NCI-H748 (cell line): Measurements from ENCODE around the gene PSAPL1.
"Not testable (repeated sequence)": the region's sequence is repeated elsewhere in the genome, so short reads cannot be mapped to it uniquely, and the experiment has no call there.

Source experiments
- DNase-seq: peaks from one replicate; lab custom pipeline; 2025; ENCODE audit not compliant: unreplicated experiment; lab: John Stamatoyannopoulos, UW

PSAPL1 gene

DNA sequence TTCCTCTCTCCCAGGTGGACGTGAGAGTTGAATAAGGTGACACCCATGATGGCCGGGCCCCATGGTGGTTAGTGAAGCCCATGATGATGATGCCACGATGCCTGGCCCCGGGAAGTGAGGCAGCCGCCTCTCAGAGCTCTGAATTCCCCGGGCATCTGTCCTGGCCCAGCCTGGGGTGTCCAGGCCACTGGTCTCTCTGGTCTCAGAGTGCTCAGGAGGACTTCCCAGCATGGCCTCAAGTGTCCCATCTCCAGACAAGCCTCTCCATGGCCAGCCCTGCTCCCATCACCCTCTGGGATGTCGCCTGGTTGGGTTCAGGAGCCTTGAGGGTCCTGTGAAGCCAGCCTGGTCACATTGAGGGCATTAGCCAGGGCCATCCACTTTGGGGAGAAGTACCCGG is 24.7 kb upstream of the PSAPL1 start:
- no peak for DNase-seq

DNA sequence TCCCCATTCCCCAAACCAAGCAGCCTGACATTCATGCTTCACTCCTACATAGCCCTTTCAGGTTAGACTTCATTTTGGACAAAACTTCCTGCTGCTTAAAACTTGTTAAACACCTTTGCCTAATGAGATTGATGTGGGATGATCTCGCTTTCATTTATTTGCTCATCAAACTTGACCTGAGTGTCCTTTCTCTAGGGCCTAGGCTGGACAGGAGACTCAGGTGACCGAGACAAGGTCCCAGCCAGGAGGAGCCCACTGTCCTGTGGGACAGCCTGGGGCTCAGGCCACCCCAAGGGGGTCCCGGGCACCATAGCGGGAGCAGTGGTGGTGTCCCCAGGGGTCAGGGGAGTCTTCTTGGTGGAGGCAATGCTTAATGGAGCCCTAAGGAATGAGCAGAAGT is 23.7 kb upstream of the PSAPL1 start:
- no peak for DNase-seq

DNA sequence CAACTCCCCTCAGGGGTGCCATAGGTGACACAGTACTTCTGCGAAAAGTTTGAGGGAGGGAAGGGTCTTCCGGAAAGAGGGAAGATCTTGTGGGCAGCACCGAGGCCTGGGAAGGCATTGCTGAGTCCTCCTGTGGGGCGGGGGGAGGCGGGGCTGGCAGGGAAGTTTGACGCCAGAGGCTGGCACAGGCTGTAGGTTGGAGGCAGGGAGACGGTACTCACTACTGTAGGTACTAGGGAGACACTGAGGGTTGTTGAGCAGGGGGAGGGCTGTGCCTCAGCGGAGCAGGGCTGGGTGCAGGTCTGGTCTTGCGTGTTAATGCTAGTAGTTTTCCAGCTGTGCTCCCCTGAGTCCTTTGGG is 23.3 kb upstream of the PSAPL1 start:
- no peak for DNase-seq

DNA sequence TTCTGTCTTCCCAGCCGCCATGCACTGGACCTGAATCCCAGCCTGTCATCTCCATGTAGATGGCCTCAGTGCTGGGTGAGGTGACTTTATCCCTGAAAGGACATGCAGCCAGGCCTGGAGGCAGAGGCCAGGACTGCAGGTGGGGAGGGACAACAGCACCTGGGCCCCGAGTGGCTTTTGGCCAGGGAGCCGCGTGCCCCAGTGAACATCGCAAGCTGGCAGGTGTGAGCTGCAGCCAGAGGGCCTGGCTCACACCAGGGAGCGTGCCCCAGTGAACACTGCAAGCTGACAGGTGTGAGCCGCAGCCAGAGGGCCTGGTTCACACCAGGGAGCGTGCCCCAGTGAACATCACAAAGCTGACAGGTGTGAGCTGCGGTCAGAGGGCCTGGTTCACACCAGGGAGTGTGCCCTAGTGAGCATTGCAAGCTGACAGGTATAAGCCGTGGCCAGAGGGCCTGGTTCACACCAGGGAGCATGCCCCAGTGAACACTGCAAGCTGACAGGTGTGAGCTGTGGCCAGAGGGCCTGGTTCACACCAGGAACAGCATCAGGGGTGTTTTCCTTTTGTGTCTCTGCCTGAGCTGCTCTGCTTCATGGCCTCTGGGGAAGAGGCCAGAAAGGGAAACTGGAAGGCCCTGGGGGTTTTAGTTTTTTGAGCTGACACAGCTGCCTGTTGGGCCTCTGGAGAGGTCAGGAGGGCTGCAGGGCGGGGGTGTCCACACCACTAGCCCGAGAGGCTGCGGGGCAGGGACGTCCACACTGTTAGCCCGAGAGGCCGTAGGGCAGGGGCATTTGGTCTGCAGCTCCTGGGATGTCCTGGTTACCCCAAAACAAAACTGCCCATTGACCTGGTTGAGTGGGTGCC is 22.7 kb upstream of the PSAPL1 start:
- DNase-seq, result peak; percentile 8

DNA sequence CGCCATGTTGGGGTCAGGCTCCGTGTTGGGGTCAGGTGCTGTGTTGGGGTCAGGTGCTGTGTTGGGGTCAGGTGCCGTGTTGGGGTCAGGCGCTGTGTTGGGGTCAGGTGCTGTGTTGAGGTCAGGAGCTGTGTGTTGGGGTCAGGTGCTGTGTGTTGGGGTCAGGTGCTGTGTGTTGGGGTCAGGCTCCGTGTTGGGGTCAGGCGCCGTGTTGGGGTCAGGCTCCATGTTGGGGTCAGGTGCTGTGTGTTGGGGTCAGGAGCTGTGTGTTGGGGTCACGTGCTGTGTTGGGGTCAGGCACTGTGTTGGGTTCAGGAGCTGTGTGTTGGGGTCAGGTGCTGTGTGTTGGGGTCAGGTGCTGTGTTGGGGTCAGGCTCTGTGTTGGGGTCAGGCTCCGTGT is 18.1 kb upstream of the PSAPL1 start:
- not testable (repeated sequence) for DNase-seq

DNA sequence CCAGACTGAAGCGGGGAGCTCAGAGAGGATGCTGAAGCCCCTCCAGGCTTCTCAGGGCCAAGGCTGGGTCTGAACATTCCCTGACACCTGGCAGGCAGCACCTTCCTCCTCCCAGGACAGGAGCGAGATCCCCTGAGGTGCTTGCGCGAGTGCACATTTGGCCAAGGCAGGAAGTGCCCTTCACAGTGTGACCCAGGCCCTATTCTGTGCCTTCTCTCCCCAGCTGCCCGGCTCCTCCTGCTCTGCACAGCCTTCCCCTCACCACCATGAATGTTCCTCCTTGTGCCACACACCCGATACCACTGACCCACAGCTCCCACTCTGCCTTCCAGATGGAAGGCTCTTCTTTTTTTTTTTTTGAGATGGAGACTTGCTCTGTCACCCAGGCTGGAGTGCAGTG is 17.1 kb upstream of the PSAPL1 start:
- DNase-seq, result no peak

DNA sequence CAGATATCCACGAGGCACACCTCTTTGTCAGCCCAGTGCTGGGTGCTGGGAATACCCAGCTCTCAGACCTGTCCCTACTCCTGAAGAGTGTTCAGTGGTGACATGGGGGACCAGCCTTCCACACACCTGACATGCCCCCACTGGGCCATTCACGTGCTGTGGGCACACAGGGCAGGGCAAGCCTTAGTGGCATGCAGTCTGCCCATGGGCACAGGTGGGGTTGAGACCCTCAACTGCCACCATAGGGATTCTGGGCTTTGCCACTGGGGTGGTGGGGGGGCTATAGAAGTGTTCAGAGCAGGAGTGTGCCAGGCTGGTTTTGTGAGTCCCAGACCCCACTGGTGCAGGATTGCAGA is 16.7 kb upstream of the PSAPL1 start:
- no peak for DNase-seq

DNA sequence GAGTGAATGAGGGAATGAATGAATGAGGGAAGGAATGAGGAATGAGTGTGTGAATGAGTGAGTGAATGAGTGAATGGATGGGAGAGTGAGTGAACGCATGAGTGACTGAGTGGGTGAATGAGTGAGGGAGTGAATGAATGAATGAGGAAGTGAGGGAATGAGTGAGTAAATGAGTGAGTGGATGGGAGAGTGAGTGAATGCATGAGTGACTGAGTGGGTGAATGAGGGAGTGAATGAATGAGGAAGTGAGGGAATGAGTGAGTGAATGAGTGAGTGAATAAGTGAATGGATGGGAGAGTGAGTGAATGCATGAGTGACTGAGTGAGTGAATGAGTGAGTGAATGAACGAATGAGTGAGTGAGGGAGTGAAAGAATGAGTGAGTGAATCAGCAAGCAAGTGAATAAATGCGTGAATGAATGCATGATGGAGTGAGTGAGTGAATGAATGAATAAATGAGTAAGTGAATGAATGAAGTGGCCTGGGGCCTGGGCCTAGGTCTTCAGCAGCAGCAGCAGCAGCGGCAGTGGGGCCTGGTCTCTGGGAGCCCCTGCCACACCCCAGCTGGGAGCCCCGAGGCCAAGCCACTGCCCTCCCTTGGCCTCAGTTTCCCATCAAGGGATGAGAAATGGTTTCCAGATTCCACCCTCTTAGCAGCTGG is 16.2 kb upstream of the PSAPL1 start:
- no peak for DNase-seq

DNA sequence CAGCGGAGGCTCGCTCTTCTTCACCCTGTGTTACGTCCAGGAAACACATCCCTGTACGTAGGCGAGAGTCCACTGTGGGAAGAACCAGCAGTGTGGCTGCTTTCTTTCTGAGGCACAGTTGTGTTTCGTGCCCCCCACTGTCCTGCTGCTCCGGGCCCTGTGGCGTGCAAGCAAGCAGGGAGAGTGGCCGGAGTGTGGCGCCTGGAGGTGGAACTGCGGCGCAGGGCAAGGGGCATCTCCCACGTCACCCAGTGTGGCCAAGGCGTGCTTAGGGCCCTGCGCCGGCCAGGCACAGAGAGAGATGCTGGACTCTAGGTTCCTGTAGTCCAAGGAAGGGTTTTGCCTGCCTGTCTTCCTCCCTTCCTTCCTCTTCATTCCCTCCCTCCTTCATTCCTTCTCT is 13.3 kb upstream of the PSAPL1 start:
- no peak for DNase-seq

DNA sequence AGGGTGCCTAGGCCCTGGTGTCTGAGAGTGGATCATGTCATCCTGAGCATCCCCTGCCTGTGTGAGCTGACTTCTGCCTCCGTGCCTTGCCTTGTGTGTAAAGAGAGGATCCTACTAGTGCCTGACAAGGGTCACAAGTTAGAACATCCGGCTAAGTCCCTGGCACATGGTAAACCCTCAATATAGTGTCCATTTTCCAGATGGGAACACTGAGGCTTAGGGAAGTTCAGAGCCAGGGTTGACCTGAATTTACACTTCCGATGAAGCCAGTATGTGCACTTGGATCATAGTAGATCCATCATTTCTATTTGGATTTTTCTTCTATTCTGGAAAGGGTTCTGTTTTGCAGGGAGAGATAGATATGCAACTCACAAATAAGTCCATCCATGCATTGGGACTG is 12.5 kb upstream of the PSAPL1 start:
- DNase-seq, result no peak

DNA sequence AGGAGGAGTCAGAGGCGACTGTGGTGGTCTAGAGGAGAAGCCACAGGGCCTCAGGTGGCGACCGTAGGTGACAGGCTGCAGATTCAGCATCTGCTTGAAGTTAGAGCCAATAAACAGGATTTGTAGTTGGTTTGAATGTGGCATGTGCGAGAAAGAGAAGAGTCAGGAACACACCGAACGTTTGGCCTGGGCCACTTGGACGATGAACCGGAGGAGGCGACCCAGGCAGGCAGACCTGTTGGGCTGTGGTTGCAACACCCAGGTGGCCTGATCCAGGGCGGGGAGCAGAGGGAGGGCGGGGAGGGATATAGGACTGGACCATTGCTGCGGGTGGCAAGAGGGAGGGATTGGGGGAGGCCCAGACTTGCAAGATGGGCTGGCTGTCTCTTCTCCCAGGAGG is 10.0 kb upstream of the PSAPL1 start:
- DNase-seq, result no peak

DNA sequence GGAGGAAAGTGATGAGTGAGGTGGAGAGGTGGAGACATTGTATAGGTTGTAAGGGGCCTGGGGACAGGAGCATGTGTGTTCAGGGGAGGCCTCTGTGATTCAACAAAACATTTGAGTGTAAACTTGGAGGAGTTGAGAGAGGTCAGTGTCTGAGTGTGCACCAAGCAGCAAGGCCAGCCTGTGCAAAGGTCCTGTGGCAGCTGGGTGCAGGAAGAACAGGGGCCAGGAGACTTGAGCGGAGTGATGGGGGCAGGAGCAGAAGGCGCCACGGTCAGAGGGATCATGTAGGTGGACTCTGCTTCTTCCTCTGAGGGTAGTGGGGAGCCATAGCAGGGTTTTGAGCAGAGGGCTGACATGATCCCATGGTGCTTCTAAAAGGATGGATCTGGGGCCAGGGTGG is 9.6 kb upstream of the PSAPL1 start:
- DNase-seq, result no peak

DNA sequence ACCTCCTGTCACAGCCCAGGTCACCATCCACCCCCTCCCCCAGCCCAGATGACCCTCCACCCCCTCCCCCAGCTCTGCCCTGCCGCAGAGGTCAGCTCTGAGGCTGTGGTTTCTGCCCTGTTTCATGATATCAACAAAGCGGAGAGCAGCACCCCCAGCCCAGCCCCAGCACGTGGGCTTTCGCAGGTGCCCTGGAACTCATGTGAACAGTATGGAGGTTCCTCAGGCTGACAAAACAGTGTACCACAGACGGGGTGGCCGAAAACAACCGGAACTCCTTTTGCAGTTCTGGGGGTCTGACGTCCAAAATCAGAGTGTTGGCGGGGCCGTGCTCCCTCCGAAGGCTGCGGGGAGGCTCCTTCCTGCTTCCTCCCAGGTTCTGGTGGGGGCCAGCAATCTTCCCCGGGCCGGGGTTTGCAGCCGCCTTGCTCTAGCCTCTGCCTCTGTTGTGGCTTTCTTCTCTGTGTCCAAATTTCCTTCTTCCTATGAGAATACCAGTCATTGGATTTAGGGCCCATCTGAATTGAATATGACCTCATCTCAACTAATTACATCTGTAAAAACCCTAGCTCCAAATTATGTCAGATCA is 7.9 kb upstream of the PSAPL1 start:
- DNase-seq, result no peak

DNA sequence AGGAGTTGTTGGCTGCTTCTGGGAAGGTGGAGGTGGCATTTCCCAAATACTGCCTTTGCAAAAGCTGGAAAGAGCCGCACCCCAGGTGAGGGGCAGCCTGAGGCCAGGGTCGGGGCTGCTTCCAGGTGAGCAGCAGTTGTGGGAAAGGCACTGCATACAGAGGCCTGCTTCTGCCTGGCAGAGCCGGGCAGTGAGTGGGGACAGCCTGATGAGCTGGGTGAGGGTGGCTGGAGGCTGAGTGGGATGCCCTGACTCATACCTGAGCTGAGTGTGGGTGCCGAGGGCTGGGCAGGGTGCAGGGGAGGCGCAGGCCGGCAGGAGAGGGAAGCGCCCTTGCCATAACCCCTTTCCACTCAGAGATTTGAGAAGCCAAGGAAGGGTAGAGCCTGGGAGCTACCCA is 6.5 kb upstream of the PSAPL1 start:
- DNase-seq, result no peak

DNA sequence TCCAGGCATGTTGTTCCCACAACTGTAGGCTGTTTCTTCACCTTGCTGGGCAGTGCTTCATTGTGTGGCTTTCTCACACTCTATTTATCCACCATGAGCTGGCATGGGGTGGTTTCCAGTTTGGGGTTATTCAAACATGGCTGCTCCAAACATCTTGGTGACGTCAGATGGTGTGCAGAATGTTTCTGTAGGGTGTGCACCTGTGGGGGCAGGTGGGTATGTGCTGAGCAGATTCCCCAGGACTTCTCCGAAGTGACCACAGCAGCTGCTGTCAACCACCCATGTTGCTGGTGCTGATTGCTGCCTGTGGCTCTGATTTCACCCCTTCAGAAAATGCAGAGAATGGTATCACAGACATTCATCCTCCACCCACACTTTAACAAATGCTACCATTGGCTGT is 5.0 kb upstream of the PSAPL1 start:
- DNase-seq, result no peak

DNA sequence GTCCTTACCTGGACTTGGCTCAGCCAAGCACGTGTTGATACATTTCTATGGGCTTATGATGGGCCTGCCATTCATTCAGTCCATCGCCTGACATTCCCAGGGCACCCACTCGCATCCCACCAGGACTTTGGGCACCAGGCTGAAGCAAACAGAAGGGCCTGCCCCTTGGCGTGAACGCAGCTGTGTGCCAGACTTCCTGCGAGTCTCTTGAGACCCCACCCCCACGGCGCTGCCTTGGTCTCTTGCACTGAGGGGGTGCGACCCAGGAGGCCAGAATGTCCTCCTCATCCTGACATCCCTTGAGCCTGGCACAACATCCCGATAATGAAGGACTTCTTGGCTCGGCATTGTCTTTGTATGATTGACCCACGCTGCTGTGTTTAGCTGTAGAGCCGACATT is 1.5 kb upstream of the PSAPL1 start:
- DNase-seq, result no peak

DNA sequence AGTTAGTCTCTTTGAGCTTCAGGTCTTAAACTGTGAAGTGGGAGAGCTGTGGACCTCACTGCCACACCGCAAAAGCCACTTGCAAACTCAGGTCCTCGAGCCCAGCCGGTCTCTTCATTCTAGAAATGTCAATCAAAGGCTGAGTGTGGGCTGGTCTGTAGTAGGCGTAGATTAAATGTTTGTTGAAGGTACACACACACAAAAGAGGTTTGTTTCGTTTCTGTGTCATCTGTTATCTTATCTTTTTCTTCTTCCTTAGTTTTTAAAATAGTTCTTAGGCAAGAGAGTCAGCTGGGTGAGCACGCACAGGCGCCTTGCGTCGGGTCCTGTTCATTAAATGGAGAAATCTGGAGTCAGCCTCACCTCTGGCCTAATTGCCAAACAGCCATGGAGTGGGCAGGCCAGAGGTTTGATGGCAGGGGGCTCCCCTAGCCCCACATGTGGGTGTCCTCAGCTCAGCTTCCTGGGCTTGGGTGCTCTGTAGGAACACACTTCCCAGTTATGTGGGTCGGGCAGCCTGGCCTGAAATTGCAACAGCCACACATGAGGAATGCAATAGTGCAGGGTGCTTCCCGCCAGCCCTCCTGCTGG is 836 bp upstream of the PSAPL1 start:
- no peak for DNase-seq

DNA sequence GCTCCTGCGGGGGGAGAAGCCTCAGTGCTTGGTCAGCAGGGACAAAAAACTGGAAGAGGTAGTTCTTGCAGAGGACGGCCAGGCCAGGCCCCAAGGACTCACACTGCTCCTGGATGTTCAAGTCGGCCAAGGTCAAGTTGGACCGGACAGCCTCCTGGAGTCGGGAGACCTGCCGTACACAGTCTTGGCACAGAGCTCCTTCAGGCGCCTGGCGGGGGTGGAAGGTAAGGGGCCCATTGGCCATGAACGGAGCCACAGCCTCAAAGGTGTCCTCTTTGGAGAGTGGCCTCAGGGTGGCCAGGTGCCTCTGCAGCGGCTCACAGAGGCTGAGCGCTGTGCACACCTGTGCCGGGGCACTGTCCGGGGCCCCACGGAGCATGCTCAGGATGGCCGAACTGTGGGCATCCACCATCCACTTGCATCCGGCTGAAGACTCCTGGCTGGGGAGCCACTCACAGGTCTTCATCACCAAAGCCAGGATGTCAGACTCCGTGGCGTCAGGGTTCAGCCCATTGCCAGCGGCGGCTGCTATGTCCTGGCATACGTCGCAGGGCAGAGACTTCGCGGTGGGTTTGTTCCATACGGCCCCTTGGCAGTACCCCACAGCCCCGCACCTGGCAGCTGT is 477 bp downstream of the PSAPL1 start:
- DNase-seq, result no peak

DNA sequence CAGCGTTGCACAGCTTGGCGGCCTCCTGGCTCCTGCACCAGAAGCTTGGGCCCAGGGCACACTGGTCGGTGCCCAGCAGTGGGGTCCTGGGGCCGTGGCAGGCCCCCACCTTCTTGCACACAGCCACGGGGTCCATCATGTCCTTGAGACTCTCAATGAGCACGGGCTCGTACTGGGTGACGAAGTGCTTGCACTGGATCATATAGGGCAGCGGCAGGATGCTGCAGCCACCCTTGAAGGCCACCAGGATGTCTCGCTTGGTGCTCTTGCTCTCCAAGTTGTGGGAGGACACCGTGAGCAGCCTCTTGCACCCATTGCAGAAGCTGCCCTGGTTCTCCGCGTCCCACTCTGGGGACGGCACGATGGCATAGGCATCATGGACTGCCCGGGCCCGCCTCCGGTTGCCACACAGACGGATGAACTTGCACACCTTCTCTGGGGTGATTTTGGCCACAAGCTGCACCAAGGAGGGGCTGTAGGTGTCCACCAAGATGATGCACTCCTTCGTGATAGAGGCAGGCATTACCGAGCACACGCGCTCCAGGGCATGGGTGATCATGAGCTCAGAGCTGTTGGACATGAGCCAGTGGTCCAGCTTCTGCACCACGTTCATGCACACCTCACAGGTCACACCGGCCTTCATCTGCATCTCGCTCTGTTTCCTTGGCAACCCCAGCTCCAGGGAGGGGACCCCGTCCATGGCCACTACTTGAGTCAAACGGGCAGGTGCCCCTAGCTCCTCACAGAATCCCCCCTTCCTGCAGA is 1.2 kb downstream of the PSAPL1 start:
- no peak for DNase-seq

DNA sequence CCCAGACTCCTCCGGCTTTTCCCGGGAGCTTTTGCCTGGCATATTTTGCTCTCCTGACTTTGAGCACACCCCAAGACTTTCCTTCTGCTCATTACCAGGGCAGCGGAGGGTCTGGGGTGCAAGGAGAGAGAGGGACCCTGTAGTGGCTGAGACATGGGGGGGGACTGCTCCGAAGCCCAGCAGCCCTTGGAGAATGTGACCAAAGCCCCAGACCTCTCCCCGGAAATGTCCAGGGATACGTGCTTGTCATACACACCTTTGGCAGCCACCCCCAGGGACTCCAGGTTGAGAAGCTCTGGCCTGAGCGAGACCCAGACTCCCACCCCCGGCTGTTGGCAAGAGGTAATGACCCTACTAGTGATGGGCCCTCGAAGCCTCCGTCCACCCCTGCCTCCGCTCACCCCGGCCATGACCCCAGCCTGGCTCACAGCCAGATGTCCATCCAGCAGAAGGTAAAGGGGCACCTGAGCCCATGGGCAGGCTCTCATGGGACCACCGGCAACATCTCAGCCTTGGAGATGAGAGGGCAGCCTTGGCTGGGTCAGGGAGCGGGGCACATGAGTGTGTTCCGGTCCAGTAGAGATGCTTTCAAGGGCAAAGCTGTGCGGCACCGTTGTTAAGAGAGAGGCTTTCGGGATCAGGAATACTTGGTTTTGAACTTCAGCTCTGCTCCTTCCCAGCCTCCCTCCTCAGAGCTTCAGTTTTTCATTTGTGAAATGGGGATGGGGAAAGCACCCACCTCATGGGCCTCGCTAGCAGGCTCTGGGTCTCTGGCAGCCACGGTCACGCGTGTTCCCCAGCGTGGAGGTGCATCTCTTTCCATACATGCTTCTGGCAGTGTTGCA is 2.0 kb downstream of the PSAPL1 start:
- DNase-seq, result no peak
